NCI-H1105 treated with DMSO at 0.1 percent for 48 hours (cell line): Measurements from ENCODE around the gene RBBP5.

Experiments
- DNase-seq: peaks from one replicate; lab custom pipeline; 2025; lab: John Stamatoyannopoulos, UW

Gene RBBP5

GRCh38 chr1:205074084-205074483, 47.7 kb downstream of the RBBP5 start:
- no peak for DNase-seq

- no peak for DNase-seq
These were observed 48.3 kb downstream of the RBBP5 start for GRCh38 chr1:205073511-205073910.

- DNase-seq = no peak
These were observed 48.9 kb downstream of the RBBP5 start for GRCh38 chr1:205072881-205073280.

- DNase-seq = no peak
These were observed 49.5 kb downstream of the RBBP5 start for GRCh38 chr1:205072286-205072685.

- DNase-seq = no peak
These were observed 50.0 kb downstream of the RBBP5 start for GRCh38 chr1:205071801-205072200.

GRCh38 chr1:205071028-205071409, 50.8 kb downstream of the RBBP5 start:
- DNase-seq = no peak

GRCh38 chr1:205069371-205070125, 52.2 kb downstream of the RBBP5 start:
- DNase-seq = no peak

- no peak for DNase-seq
These were observed 53.2 kb downstream of the RBBP5 start for GRCh38 chr1:205068457-205069040.

GRCh38 chr1:205068001-205068400, 53.8 kb downstream of the RBBP5 start:
- no peak for DNase-seq

- DNase-seq = no peak
These were observed 54.7 kb downstream of the RBBP5 start for GRCh38 chr1:205067031-205067430.

- DNase-seq = no peak
These were observed 55.5 kb downstream of the RBBP5 start for GRCh38 chr1:205066141-205066818.

GRCh38 chr1:205065666-205066065, 56.1 kb downstream of the RBBP5 start:
- DNase-seq = no peak

- DNase-seq = no peak
These were observed 56.9 kb downstream of the RBBP5 start for GRCh38 chr1:205064741-205065316.

- DNase-seq = no peak
These were observed 57.5 kb downstream of the RBBP5 start for GRCh38 chr1:205064301-205064700.

GRCh38 chr1:205062895-205063294, 58.9 kb downstream of the RBBP5 start:
- DNase-seq = no peak

- no peak for DNase-seq
These were observed 59.5 kb downstream of the RBBP5 start for GRCh38 chr1:205062319-205062718.

- peak; percentile 72 for DNase-seq
These were observed 60.1 kb downstream of the RBBP5 start for GRCh38 chr1:205061665-205062069.

- no peak for DNase-seq
These were observed 60.6 kb downstream of the RBBP5 start for GRCh38 chr1:205061227-205061626.

- DNase-seq = no peak
These were observed 61.0 kb downstream of the RBBP5 start for GRCh38 chr1:205060746-205061145.

- no peak for DNase-seq
These were observed 62.1 kb downstream of the RBBP5 start for GRCh38 chr1:205059660-205060059.

GRCh38 chr1:205058853-205059252, 62.9 kb downstream of the RBBP5 start:
- no peak for DNase-seq

- DNase-seq = no peak
These were observed 63.8 kb downstream of the RBBP5 start for GRCh38 chr1:205057808-205058575.
